ENCODE results near the gene IPMK. TPM values are rescaled to one million over a fixed set of nuclear protein-coding genes. Genes with fewer than 3 reads are reported as not detected.

IPMK gene
- total RNA-seq, 1 experiment from 2014 or later, result 15.8 TPM

GRCh38 chr10:58219875-58220274 is 47.8 kb downstream of the IPMK start:
- Histone ChIP-seq H3K4me3 (ENCODE audit: insufficient read depth, low read depth, low read length) (no peak overlapping the region), H3K27me3 (ENCODE audit: control insufficient read depth, insufficient read depth, low read length) (no peaks in the 10 kb centered on the region), H3K36me3 (replicated peaks; ENCODE audit: control insufficient read depth, insufficient read depth, low read length) (no peaks in the 10 kb centered on the region)
- DNase-seq, result no peak

GRCh38 chr10:58217612-58218011 is 50.1 kb downstream of the IPMK start:
- H3K36me3 ChIP-seq (replicated peaks; ENCODE audit: control insufficient read depth, insufficient read depth, low read length), result no peaks in the 10 kb centered on the region
- H3K4me3 ChIP-seq (ENCODE audit: insufficient read depth, low read depth, low read length), result no peak overlapping the region
- DNase-seq, result no peak
- no peaks in the 10 kb centered on the region for H3K27me3 ChIP-seq (ENCODE audit: control insufficient read depth, insufficient read depth, low read length)

DNA sequence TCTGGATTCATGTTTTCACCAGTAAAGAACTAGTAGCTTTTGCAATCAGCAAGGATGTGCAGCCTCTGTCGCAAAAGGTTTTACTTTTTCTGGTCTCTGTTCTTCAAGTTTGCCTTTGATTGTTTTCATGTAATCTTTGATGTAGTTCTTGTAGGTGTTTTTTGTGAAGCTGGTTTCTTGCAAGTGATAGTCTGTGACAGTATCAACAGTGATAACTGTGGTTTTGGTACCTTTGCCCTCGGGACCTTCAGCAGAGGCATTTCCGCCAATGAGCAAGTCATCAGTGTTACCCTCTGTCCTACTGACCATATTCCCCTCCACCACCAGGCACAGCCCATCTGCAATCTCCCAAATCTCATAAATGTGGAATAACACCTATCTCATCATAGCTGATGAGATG is 55.1 kb downstream of the IPMK start:
- peaks cover 1% of the 10 kb centered on the region; the same call in 1 of the 2 replicates for H3K36me3 ChIP-seq (replicated peaks; ENCODE audit: control insufficient read depth, insufficient read depth, low read length)
- H3K4me3 ChIP-seq (ENCODE audit: insufficient read depth, low read depth, low read length), result no peak overlapping the region
- no peak for DNase-seq
- no peaks in the 10 kb centered on the region for H3K27me3 ChIP-seq (ENCODE audit: control insufficient read depth, insufficient read depth, low read length)

DNA sequence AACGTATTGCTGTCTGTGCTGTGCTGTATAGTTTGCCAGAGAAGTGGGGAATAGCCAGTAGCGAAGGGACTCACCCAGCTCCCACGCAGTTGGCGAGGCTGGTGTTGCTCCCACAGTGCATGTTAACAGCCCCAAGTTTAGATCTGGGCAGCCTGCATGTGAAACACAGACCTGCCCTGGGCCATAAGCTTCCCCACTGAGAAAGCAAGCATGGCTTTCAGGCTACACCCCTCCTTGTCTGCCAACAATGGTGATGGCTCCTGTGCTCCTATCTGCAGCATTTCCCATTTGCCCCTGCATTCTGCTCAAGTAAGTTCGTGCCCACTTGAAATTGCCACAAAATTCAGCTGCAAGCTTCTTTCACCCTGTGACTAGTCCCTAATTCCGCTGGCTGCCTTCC is 57.5 kb downstream of the IPMK start:
- DNase-seq, result no peak
- no peaks in the 10 kb centered on the region for H3K27me3 ChIP-seq (ENCODE audit: control insufficient read depth, insufficient read depth, low read length)

DNA sequence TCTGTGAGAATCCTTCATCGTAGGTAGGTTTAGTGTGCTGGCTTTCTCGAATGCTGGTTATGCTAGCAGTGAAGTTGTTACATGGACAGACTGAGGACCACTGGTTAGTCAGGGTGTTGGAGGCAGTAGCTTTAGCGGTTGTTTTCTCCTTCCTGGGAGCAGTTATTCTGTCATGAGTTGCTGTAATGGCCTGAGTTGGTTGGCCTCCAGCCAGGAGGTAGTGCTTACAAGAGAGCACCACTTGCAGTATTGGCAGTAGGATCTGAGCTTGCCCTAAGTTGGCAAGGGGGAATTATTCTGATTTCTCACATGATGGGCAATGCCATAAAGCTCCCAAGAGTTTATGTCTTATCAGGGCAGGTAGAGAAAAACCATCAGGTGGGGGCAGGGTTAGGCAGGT is 58.0 kb downstream of the IPMK start:
- Histone ChIP-seq H3K4me3 (ENCODE audit: insufficient read depth, low read depth, low read length) (no peak overlapping the region), H3K36me3 (replicated peaks; ENCODE audit: control insufficient read depth, insufficient read depth, low read length) (peaks cover 1% of the 10 kb centered on the region; the same call in 1 of the 2 replicates), H3K27me3 (ENCODE audit: control insufficient read depth, insufficient read depth, low read length) (no peaks in the 10 kb centered on the region)
- no peak for DNase-seq

More for the DNA sequence above, 57.5 kb downstream of the IPMK start:
- peaks cover 1% of the 10 kb centered on the region; the same call in 1 of the 2 replicates for H3K36me3 ChIP-seq (replicated peaks; ENCODE audit: control insufficient read depth, insufficient read depth, low read length)
- H3K4me3 ChIP-seq (ENCODE audit: insufficient read depth, low read depth, low read length), result no peak overlapping the region

DNA sequence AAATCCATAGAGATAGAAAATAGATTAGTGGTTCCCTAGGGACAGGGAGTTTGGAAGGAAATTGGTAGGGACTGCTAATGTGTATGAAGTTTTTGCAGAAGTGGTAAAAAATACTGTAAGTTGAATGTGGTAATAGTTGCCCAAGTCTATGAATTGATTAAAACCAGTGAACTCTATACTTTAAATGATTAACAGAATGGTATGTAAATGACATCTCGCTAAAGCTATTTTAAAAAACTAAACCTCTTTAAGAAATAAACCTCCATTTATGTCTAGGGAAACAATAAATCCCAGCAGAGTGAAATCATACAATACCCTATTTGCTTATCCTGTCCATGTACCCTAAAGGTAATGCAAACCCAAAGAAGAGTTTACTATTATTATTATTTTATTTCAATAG is 61.4 kb downstream of the IPMK start:
- Histone ChIP-seq H3K36me3 (replicated peaks; ENCODE audit: control insufficient read depth, insufficient read depth, low read length) (peaks cover 1% of the 10 kb centered on the region; the same call in 1 of the 2 replicates), H3K4me3 (ENCODE audit: insufficient read depth, low read depth, low read length) (no peak overlapping the region), H3K27me3 (ENCODE audit: control insufficient read depth, insufficient read depth, low read length) (no peaks in the 10 kb centered on the region)
- no peak for DNase-seq

DNA sequence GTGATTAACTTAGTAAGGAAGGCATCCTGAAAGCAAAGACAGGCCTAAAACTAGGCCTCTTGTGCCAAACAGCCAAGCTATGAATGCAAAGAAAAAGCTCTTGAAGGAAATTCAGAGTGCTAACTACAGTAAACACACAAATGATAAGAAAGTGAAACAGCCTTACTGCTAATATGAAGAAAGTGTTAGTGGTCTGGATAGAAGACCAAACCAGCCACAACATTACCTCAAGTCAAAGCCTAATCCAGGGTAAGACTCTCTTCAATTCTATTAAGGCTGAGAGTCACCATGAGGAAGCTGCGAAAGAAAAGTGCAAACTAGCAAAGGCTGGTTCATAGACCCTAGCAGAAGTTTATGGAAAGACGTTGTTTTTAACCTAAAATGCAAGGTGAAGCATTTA is 66.0 kb downstream of the IPMK start:
- no peaks in the 10 kb centered on the region for H3K36me3 ChIP-seq (replicated peaks; ENCODE audit: control insufficient read depth, insufficient read depth, low read length)
- DNase-seq, result no peak
- H3K4me3 ChIP-seq (ENCODE audit: insufficient read depth, low read depth, low read length), result no peak overlapping the region
- no peaks in the 10 kb centered on the region for H3K27me3 ChIP-seq (ENCODE audit: control insufficient read depth, insufficient read depth, low read length)

- Histone ChIP-seq H3K36me3 (replicated peaks; ENCODE audit: control insufficient read depth, insufficient read depth, low read length) (no peaks in the 10 kb centered on the region), H3K27me3 (ENCODE audit: control insufficient read depth, insufficient read depth, low read length) (no peaks in the 10 kb centered on the region), H3K4me3 (ENCODE audit: insufficient read depth, low read depth, low read length) (no peak overlapping the region)
- no peak for DNase-seq
These were observed 78.4 kb downstream of the IPMK start for GRCh38 chr10:58189269-58189668.

GRCh38 chr10:58184120-58184670 is 83.5 kb downstream of the IPMK start:
- H3K36me3 ChIP-seq (replicated peaks; ENCODE audit: control insufficient read depth, insufficient read depth, low read length), result no peaks in the 10 kb centered on the region
- H3K4me3 ChIP-seq (ENCODE audit: insufficient read depth, low read depth, low read length), result no peak overlapping the region
- no peaks in the 10 kb centered on the region for H3K27me3 ChIP-seq (ENCODE audit: control insufficient read depth, insufficient read depth, low read length)
- DNase-seq, result no peak

DNA sequence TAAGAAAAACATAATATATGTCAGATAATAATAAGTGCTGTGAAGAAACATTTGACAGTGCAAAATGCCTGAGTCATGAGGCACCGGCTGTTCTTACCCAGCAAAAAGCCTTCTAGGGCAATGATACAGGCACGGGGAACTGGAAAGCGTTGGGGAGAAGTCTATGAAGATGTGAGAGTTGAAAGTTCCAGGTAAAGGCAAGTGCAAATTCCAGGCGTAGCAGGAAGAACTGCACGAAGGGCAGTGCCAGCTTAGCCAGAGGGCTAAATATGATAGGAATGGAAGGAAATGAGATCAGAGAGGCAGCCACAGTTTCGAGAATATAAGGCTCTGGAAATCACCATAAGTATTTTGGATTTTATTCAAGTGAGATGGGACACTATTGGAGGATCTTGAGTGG is 87.0 kb downstream of the IPMK start:
- Histone ChIP-seq H3K27me3 (ENCODE audit: control insufficient read depth, insufficient read depth, low read length) (no peaks in the 10 kb centered on the region), H3K36me3 (replicated peaks; ENCODE audit: control insufficient read depth, insufficient read depth, low read length) (no peaks in the 10 kb centered on the region), H3K4me3 (ENCODE audit: insufficient read depth, low read depth, low read length) (no peak overlapping the region)
- no peak for DNase-seq

DNA sequence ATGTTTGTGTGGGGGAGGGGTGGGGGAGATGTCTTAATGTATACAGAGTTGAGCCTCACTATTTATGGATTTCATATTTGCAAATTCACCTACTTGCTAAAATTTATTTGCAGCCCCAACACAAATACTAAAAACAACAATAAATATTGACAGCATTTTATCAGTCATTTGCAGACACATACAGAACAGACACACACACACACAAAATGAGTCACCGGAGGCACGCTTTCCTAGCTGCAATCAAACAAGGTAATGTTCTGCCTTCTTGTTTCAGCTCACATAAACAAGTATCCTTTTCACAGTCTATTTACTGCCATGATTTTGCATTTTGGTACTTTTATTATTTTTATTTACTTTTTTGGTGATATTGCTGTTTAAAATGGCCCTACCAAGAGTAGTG is 88.5 kb downstream of the IPMK start:
- H3K4me3 ChIP-seq (ENCODE audit: insufficient read depth, low read depth, low read length), result no peak overlapping the region
- no peaks in the 10 kb centered on the region for H3K27me3 ChIP-seq (ENCODE audit: control insufficient read depth, insufficient read depth, low read length)
- no peaks in the 10 kb centered on the region for H3K36me3 ChIP-seq (replicated peaks; ENCODE audit: control insufficient read depth, insufficient read depth, low read length)
- DNase-seq, result no peak

- Histone ChIP-seq H3K27me3 (ENCODE audit: control insufficient read depth, insufficient read depth, low read length) (no peaks in the 10 kb centered on the region), H3K36me3 (replicated peaks; ENCODE audit: control insufficient read depth, insufficient read depth, low read length) (no peaks in the 10 kb centered on the region), H3K4me3 (ENCODE audit: insufficient read depth, low read depth, low read length) (no peak overlapping the region)
- no peak for DNase-seq
These were observed 88.9 kb downstream of the IPMK start for GRCh38 chr10:58178811-58179210.

- H3K4me3 ChIP-seq (ENCODE audit: insufficient read depth, low read depth, low read length), result no peak overlapping the region
These were observed 90.2 kb downstream of the IPMK start for GRCh38 chr10:58177362-58177947.

DNA sequence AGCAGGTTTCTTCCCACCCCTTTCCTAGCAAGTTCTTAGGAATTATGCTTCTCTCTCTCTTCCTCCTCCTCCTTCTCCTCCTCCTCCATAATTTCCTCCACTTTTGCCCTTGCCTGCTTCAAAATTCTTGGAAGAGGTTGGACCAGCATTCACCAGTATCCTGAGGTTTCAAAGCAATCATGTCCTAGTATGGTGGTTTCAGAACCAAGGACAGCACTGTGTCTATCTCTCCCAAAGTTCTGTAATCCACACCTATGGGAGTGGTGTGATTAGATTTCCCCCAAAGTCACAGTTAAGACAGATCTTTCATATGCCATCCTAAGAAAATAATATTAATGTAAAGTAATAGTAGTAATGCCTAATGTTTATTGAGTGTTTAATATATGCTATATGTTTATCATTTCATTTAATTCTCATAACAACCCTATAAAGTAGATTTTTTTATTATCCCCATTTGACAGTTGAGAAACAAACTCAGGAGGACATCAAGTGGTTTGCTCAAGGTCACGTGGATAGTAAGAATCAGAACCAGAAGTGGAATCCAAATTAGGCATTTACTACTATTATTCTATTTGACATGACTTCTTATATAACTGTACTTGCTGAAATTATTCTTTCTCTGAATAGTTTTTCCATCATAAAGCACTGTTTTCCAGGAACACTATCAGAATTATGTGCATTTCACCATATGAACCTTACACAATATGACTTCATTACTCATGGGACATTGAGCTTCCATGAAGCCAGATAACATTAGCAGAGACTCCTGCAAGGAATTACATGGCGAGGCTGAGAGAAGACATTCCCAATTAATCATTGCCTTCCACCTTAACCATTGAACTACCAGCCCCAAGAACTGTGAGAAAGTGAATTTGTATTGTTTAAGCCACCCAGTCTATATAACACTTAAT is 91.4 kb downstream of the IPMK start:
- DNase-seq, result peak; percentile 5
- Histone ChIP-seq H3K4me3 (ENCODE audit: insufficient read depth, low read depth, low read length) (no peak overlapping the region), H3K27me3 (ENCODE audit: control insufficient read depth, insufficient read depth, low read length) (no peaks in the 10 kb centered on the region), H3K36me3 (replicated peaks; ENCODE audit: control insufficient read depth, insufficient read depth, low read length) (no peaks in the 10 kb centered on the region)

More at GRCh38 chr10:58177362-58177947, 90.2 kb downstream of the IPMK start:
- DNase-seq, result no peak
- Histone ChIP-seq H3K36me3 (replicated peaks; ENCODE audit: control insufficient read depth, insufficient read depth, low read length) (no peaks in the 10 kb centered on the region), H3K27me3 (ENCODE audit: control insufficient read depth, insufficient read depth, low read length) (no peaks in the 10 kb centered on the region)

GRCh38 chr10:58174831-58175230 is 92.9 kb downstream of the IPMK start:
- Histone ChIP-seq H3K36me3 (replicated peaks; ENCODE audit: control insufficient read depth, insufficient read depth, low read length) (no peaks in the 10 kb centered on the region), H3K4me3 (ENCODE audit: insufficient read depth, low read depth, low read length) (no peak overlapping the region), H3K27me3 (ENCODE audit: control insufficient read depth, insufficient read depth, low read length) (no peaks in the 10 kb centered on the region)
- DNase-seq, result no peak

Measured in H7 (cell line).